ENCODE measurements around the gene IL1R1.

DNA sequence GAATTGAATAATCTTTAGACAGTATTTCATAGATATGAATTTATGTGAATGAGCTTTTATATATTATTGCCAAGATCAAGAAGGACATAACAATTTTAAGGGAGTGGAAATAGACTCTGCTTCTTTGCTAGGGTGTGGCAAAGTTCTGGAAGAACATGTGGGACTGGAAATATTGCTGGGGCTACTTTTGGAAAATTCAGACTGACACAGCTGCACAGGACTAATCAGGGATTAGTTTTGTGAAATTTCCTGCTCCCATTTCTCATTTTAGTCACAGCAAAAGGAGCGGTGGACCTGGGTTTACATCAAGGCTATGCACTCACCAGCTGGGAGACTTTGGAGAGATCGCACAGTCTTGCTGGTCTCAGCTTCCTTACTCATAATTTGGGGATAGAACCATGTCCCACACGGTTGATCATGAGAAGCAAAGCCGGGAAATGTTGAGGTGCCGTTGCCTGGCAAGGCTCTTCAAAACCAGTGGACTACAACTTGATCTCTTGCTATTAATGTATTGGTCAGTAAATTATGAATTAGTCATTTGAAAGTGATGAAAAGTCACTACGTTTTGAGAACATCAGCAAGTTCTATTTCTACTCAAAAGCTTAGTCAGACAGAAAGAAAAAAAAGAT is 86.7 kb downstream of the IL1R1 start:
- TF ChIP-seq, protein P1, sequence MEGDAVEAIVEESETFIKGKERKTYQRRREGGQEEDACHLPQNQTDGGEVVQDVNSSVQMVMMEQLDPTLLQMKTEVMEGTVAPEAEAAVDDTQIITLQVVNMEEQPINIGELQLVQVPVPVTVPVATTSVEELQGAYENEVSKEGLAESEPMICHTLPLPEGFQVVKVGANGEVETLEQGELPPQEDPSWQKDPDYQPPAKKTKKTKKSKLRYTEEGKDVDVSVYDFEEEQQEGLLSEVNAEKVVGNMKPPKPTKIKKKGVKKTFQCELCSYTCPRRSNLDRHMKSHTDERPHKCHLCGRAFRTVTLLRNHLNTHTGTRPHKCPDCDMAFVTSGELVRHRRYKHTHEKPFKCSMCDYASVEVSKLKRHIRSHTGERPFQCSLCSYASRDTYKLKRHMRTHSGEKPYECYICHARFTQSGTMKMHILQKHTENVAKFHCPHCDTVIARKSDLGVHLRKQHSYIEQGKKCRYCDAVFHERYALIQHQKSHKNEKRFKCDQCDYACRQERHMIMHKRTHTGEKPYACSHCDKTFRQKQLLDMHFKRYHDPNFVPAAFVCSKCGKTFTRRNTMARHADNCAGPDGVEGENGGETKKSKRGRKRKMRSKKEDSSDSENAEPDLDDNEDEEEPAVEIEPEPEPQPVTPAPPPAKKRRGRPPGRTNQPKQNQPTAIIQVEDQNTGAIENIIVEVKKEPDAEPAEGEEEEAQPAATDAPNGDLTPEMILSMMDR (conservative IDR thresholded peaks at IDR 0.05; ENCODE audit: low read length), result no peak
- TF ChIP-seq EZH2phosphoT487 (IDR thresholded peaks at IDR 0.05; ENCODE audit: borderline replicate concordance, low read depth, low read length), result no peak

All from OCI-LY7 (cell line).